ENCODE measurements around the gene CRIP1.

The CRIP1 gene

GRCh38 chr14:105492971-105493871 is 6.5 kb downstream of the CRIP1 start:
- no peak for DNase-seq (ENCODE audit: low spot score)

- DNase-seq (ENCODE audit: low spot score) = no peak
These were observed 7.4 kb downstream of the CRIP1 start for GRCh38 chr14:105493921-105494605.

GRCh38 chr14:105494606-105494929 is 7.9 kb downstream of the CRIP1 start:
- DNase-seq (ENCODE audit: low spot score) = no peak

- no peak for DNase-seq (ENCODE audit: low spot score)
These were observed 8.7 kb downstream of the CRIP1 start for GRCh38 chr14:105495101-105495989.

GRCh38 chr14:105495990-105496830 is 9.5 kb downstream of the CRIP1 start:
- DNase-seq (ENCODE audit: low spot score) = no peak

GRCh38 chr14:105496831-105497591 is 10.3 kb downstream of the CRIP1 start:
- no peak for DNase-seq (ENCODE audit: low spot score)

GRCh38 chr14:105497671-105498429 is 11.2 kb downstream of the CRIP1 start:
- no peak for DNase-seq (ENCODE audit: low spot score)

GRCh38 chr14:105498430-105499255 is 12.0 kb downstream of the CRIP1 start:
- no peak for DNase-seq (ENCODE audit: low spot score)

GRCh38 chr14:105499256-105500035 is 12.8 kb downstream of the CRIP1 start:
- no peak for DNase-seq (ENCODE audit: low spot score)

GRCh38 chr14:105500036-105500725 is 13.5 kb downstream of the CRIP1 start:
- DNase-seq (ENCODE audit: low spot score) = no peak

GRCh38 chr14:105500726-105501101 is 14.0 kb downstream of the CRIP1 start:
- no peak for DNase-seq (ENCODE audit: low spot score)

- no peak for DNase-seq (ENCODE audit: low spot score)
These were observed 15.0 kb downstream of the CRIP1 start for GRCh38 chr14:105501504-105502291.

- no peak for DNase-seq (ENCODE audit: low spot score)
These were observed 16.0 kb downstream of the CRIP1 start for GRCh38 chr14:105502446-105503295.

- no peak for DNase-seq (ENCODE audit: low spot score)
These were observed 16.6 kb downstream of the CRIP1 start for GRCh38 chr14:105503296-105503640.

GRCh38 chr14:105503935-105504692 is 17.4 kb downstream of the CRIP1 start:
- DNase-seq (ENCODE audit: low spot score) = no peak
